IMR-90 (cell line): ENCODE measurements around the gene KCNMA1. TPM values are rescaled to one million over a fixed set of nuclear protein-coding genes. Genes with fewer than 3 reads are reported as not detected.
A peak's percentile ranks its signal among the peaks of the same experiment; 100 is the strongest.

ENCODE experiments used
- ATAC-seq: fragments of 200-7000 bp; cut with Tn5 transposase; 2 replicates; pipeline ENCODE4 v1.9.1; 2020; ENCODE audit warnings: low read depth, mild to moderate bottlenecking, moderate library complexity
- BruUV-seq: library from RNA; stranded (reverse); fragments of 400-500 nt; replicated peaks from 2 replicates; lab custom pipeline; 2021; lab: Mats Ljungman, UMichigan
- CTCF ChIA-PET: fragments of 300-600 bp; formaldehyde crosslinking; extraction: SDS; loops from one replicate; lab custom pipeline; 2021; ENCODE audit warnings: antibody characterized with exemption; lab: Yijun Ruan, JAX
- POLR2A ChIA-PET: fragments of 300-600 bp; sonication (Branson Sonifier 250); formaldehyde crosslinking; loops from one replicate; lab custom pipeline; 2022; ENCODE audit warnings: antibody characterized with exemption; ENCODE audit not compliant: unreplicated experiment; lab: Charles Lee
- DNase-seq: peaks from one replicate; pipeline ENCODE4 v3.0.0; 2013
- H2AFZ ChIP-seq: replicated peaks from 2 replicates; pipeline ENCODE3; 2013; ENCODE audit warnings: low read length, mild to moderate bottlenecking; ENCODE audit not compliant: poor library complexity
- H2AK5ac ChIP-seq: 2 replicates; pipeline ENCODE4 v1.6.1; 2013; ENCODE audit warnings: low read depth, low read length, inconsistent platforms
- H2AK9ac ChIP-seq: replicated peaks from 2 replicates; pipeline ENCODE3; 2013; ENCODE audit warnings: mild to moderate bottlenecking, low read depth, low read length, moderate library complexity; ENCODE audit not compliant: poor library complexity
- H2BK120ac ChIP-seq: 2 replicates; pipeline ENCODE4 v1.6.1; 2013; ENCODE audit warnings: low read depth, low read length, inconsistent platforms
- H2BK15ac ChIP-seq: 3 replicates; pipeline ENCODE4 v1.6.1; 2013; ENCODE audit warnings: low read depth, low read length, inconsistent platforms
- H2BK20ac ChIP-seq: 2 replicates; pipeline ENCODE4 v1.6.1; 2013; ENCODE audit warnings: low read depth, mild to moderate bottlenecking, inconsistent platforms, low read length, moderate library complexity
- H2BK5ac ChIP-seq: 2 replicates; pipeline ENCODE4 v1.6.1; 2013; ENCODE audit warnings: mild to moderate bottlenecking, low read depth, low read length, inconsistent platforms; ENCODE audit not compliant: poor library complexity, severe bottlenecking
- H3K14ac ChIP-seq: replicated peaks from 2 replicates; pipeline ENCODE4 v1.6.1; 2013; ENCODE audit warnings: low read depth, low read length, inconsistent platforms
- H3K18ac ChIP-seq: 2 replicates; pipeline ENCODE4 v1.6.1; 2013; ENCODE audit warnings: low read depth, low read length, control low read depth
- H3K23ac ChIP-seq: 2 replicates; pipeline ENCODE4 v1.6.1; 2013; ENCODE audit warnings: low read depth, low read length, inconsistent platforms
- H3K27ac ChIP-seq: 2 replicates; pipeline ENCODE4 v1.5.1; 2013; ENCODE audit warnings: mild to moderate bottlenecking, control low read depth, low read length; ENCODE audit not compliant: insufficient read depth
- H3K27me3 ChIP-seq: 2 replicates; pipeline ENCODE4 v1.6.1; 2013; ENCODE audit warnings: low read length; ENCODE audit not compliant: control insufficient read depth, insufficient read depth
- H3K36me3 ChIP-seq: 2 replicates; pipeline ENCODE4 v1.6.1; 2013; ENCODE audit warnings: low read length, mixed read lengths; ENCODE audit not compliant: control insufficient read depth, insufficient read depth
- H3K4ac ChIP-seq: 2 replicates; pipeline ENCODE4 v1.6.1; 2013; ENCODE audit warnings: low read depth, low read length, inconsistent platforms
- H3K4me1 ChIP-seq: 2 replicates; pipeline ENCODE4 v1.6.1; 2013; ENCODE audit warnings: low read length, mixed read lengths; ENCODE audit not compliant: control insufficient read depth, insufficient read depth
- H3K4me2 ChIP-seq: 2 replicates; pipeline ENCODE4 v1.6.1; 2013; ENCODE audit warnings: low read depth, mild to moderate bottlenecking, control low read depth, low read length, moderate library complexity
- H3K4me3 ChIP-seq: 2 replicates; pipeline ENCODE4 v1.5.1; 2013; ENCODE audit warnings: low read depth, mild to moderate bottlenecking, control low read depth, low read length, moderate library complexity; ENCODE audit not compliant: insufficient read depth
- H3K56ac ChIP-seq: 2 replicates; pipeline ENCODE4 v1.6.1; 2013; ENCODE audit warnings: low read length, inconsistent platforms; ENCODE audit not compliant: insufficient read depth; ENCODE audit errors: extremely low read depth
- H3K79me1 ChIP-seq, 2 experiments: 2 replicates each; pipeline ENCODE4 v1.6.1; 2013; ENCODE audit warnings: low read length in 2 of 2, inconsistent platforms in 1 of 2, low read depth in 1 of 2
- H3K9ac ChIP-seq: 2 replicates; pipeline ENCODE4 v1.6.1; 2013; ENCODE audit warnings: low read depth, low read length, control low read depth
- H3K9me1 ChIP-seq: 2 replicates; pipeline ENCODE4 v1.6.1; 2013; ENCODE audit warnings: low read length, inconsistent platforms; ENCODE audit not compliant: insufficient read depth
- H3K9me3 ChIP-seq: 2 replicates; pipeline ENCODE4 v1.6.1; 2013; ENCODE audit warnings: low read length; ENCODE audit not compliant: control insufficient read depth, insufficient read depth
- H4K20me1 ChIP-seq: 2 replicates; pipeline ENCODE4 v1.6.1; 2013; ENCODE audit warnings: low read length, inconsistent platforms; ENCODE audit not compliant: insufficient read depth
- H4K5ac ChIP-seq: 2 replicates; pipeline ENCODE4 v1.6.1; 2013; ENCODE audit warnings: mild to moderate bottlenecking, low read depth, low read length, control low read depth
- H4K8ac ChIP-seq, 2 experiments: 2 replicates each; pipeline ENCODE4 v1.6.1; 2013; ENCODE audit warnings: low read depth in 2 of 2, low read length in 2 of 2, control low read depth in 1 of 2, inconsistent platforms in 1 of 2
- H4K91ac ChIP-seq: 2 replicates; pipeline ENCODE4 v1.6.1; 2013; ENCODE audit warnings: low read depth, low read length, inconsistent platforms; ENCODE audit not compliant: insufficient read depth
- BHLHE40 ChIP-seq: fragments of 150-350 bp; IDR thresholded peaks from 2 replicates; pipeline ENCODE4 v1.6.1; 2016; ENCODE audit warnings: mild to moderate bottlenecking, low read depth, low read length
- CEBPB ChIP-seq: IDR thresholded peaks from 2 replicates; pipeline ENCODE4 v1.6.1; 2012; ENCODE audit warnings: low read depth, low read length, improper control_type of control experiment
- CHD1 ChIP-seq: IDR thresholded peaks from 2 replicates; pipeline ENCODE4 v1.6.1; 2012; ENCODE audit warnings: low read depth, low read length, improper control_type of control experiment
- FOS ChIP-seq: fragments of 150-350 bp; IDR thresholded peaks from 2 replicates; pipeline ENCODE4 v1.6.1; 2016; ENCODE audit warnings: low read depth, low read length
- MAFK ChIP-seq: IDR thresholded peaks from 2 replicates; pipeline ENCODE4 v1.6.1; 2012; ENCODE audit warnings: low read depth, low read length, improper control_type of control experiment
- MAZ ChIP-seq: IDR thresholded peaks from 2 replicates; pipeline ENCODE4 v1.6.1; 2012; ENCODE audit warnings: low read depth, mild to moderate bottlenecking, low read length, improper control_type of control experiment, moderate library complexity, borderline replicate concordance
- MXI1 ChIP-seq: IDR thresholded peaks from 2 replicates; pipeline ENCODE4 v1.6.1; 2012; ENCODE audit warnings: low read depth, mild to moderate bottlenecking, low read length, moderate library complexity, borderline replicate concordance
- NFE2L2 ChIP-seq: fragments of 150-350 bp; IDR thresholded peaks from 2 replicates; pipeline ENCODE4 v1.6.1; 2016; ENCODE audit warnings: low read depth, mild to moderate bottlenecking, low read length
- POLR2A ChIP-seq: IDR thresholded peaks from 2 replicates; pipeline ENCODE4 v1.6.1; 2012; ENCODE audit warnings: mild to moderate bottlenecking, low read depth, low read length
- RAD21 ChIP-seq: IDR thresholded peaks from 2 replicates; pipeline ENCODE4 v1.6.1; 2012; ENCODE audit warnings: low read length, improper control_type of control experiment
- RCOR1 ChIP-seq: IDR thresholded peaks from 2 replicates; pipeline ENCODE4 v1.6.1; 2012; ENCODE audit warnings: mild to moderate bottlenecking, low read length, improper control_type of control experiment; ENCODE audit not compliant: insufficient replicate concordance
- RFX5 ChIP-seq: IDR thresholded peaks from 2 replicates; pipeline ENCODE4 v1.8.0; 2012; ENCODE audit warnings: low read depth, mild to moderate bottlenecking, low read length, moderate library complexity
- SMC3 ChIP-seq: fragments of 150-350 bp; IDR thresholded peaks from 2 replicates; pipeline ENCODE4 v1.6.1; 2016; ENCODE audit warnings: low read depth, mild to moderate bottlenecking, antibody characterized with exemption, low read length, moderate library complexity
- WGBS, 2 experiments: methylation state at CpG; one replicate each; pipeline versions ENCODE4 v1.1.5 to v1.1.7; 2013; ENCODE audit warnings: missing lambda C conversion rate in 2 of 2; ENCODE audit not compliant: insufficient read length in 1 of 2; ENCODE audit errors: extremely low coverage in 2 of 2; 5-methylcytosine and 5-hydroxymethylcytosine counted together
- dilution Hi-C: fragments of 300-500 bp; cut with HindIII; formaldehyde crosslinking; loops from one replicate; pipeline ENCODE4 v1.14.3; 2018; ENCODE audit warnings: low sequenced_read_pairs; ENCODE audit not compliant: unreplicated experiment
- in situ Hi-C: fragments of 300-500 bp; cut with MboI; formaldehyde crosslinking; loops from 3 replicates; pipeline ENCODE4 v1.14.3; 2019; ENCODE audit warnings: low sequenced_read_pairs, inconsistent platforms, mixed read lengths
- intact Hi-C: fragments of 100-400 bp; cut with micrococcal nuclease; formaldehyde crosslinking; loops from 2 replicates; pipeline ENCODE4 v1.10.0; 2022
- polyA plus RNA-seq, 3 experiments: library from polyadenylated mRNA; depleted of rRNA; stranded (reverse); fragments of >200 nt; gene quantifications; 2 replicates each; pipeline ENCODE4 v1.2.3, GENCODE V29; 2012; ENCODE audit warnings: low replicate concordance in 1 of 3
- total RNA-seq: library from RNA; depleted of rRNA; stranded (reverse); fragments of >200 nt; gene quantifications from 2 replicates; pipeline ENCODE4 v1.2.3, GENCODE V29; 2012
- TF ChIP-seq, protein P1 (sequence below): conservative IDR thresholded peaks from 2 replicates; pipeline ENCODE4 v1.5.1; 2012; ENCODE audit warnings: mild to moderate bottlenecking, low read depth, low read length, improper control_type of control experiment
- TF ChIP-seq, protein P2 (sequence below): fragments of 150-350 bp; IDR thresholded peaks from 2 replicates; pipeline ENCODE4 v1.6.1; 2016; ENCODE audit warnings: low read depth, mild to moderate bottlenecking, low read length, moderate library complexity, borderline replicate concordance
- TF ChIP-seq, protein P3 (sequence below): fragments of 150-350 bp; IDR thresholded peaks from 2 replicates; pipeline ENCODE4 v1.6.1; 2017; ENCODE audit warnings: mild to moderate bottlenecking, antibody characterized with exemption, low read length, low read depth

The KCNMA1 gene
- total and polyA plus RNA-seq, 2 of the 4 experiments (the other 2 are of a cell fraction) = 25.6 to 29.6 TPM

DNA sequence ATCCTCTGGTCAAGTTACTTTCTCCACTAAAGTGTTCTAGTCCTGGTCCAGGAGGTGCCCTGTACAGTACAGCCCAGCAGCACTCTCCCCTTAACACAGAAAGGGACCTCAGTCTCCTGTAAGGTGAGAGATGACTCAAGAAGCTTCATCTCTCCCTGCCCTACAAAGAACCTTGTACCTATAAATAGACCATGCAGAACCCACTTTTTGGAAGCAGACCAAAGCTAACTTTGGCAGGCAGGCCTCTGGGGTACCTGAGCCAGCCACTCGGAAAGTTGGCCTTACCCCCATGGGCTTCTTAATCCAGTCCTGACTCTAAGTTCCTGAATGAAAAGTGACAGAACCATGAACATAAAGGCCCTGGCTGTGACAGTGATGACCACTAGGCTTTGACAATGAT is 454.8 kb downstream of the KCNMA1 start:
- dilution Hi-C loops = no loop called here

More for the DNA sequence above, 454.8 kb downstream of the KCNMA1 start:
- Histone ChIP-seq H3K4me2 (no peak overlapping the region), H4K8ac (no peak overlapping the region), H3K9ac (no peak overlapping the region), H3K27me3 (no peaks in the 10 kb centered on the region), H2BK15ac (no peak overlapping the region), H3K14ac (peak overlapping the region; percentile 15; the same call in 1 of the 2 replicates), H4K5ac (no peak overlapping the region), H2AK9ac (no peak overlapping the region), H2BK5ac (no peak overlapping the region), H2BK20ac (no peak overlapping the region), H2AK5ac (no peak overlapping the region), H3K27ac (no peak overlapping the region), H3K9me3 (no peaks in the 10 kb centered on the region), H3K4me3 (no peak overlapping the region), H3K4ac (0 out of 2 replicates have a peak overlapping the region, but pooled peaks have one; percentile 4), H3K56ac (no peak overlapping the region), H3K9me1 (peaks cover 12% of the 10 kb centered on the region; the same call in 1 of the 2 replicates), H2BK120ac (no peak overlapping the region), H4K20me1 (no peaks in the 10 kb centered on the region), H3K79me1 (0 out of 4 replicates have a peak, but pooled peaks cover 0 to 6% of the 10 kb centered on the region in 2 experiments), H3K18ac (no peak overlapping the region), H3K4me1 (peaks cover 11% of the 10 kb centered on the region), H3K36me3 (no peaks in the 10 kb centered on the region), H4K91ac (no peak overlapping the region; the same call in 1 of the 2 replicates), H3K23ac (no peak overlapping the region), H2AFZ (no peak overlapping the region)
- in situ Hi-C loops = no loop called here
- intact Hi-C loops = no loop called here
- no TSS peak for BruUV-seq
- TF ChIP-seq RAD21 (no peak), SMC3 (no peak), MXI1 (no peak), POLR2A (no peak), RFX5 (no peak), CEBPB (no peak), RCOR1 (no peak), CHD1 (no peak), BHLHE40 (no peak), MAFK (no peak), MAZ (no peak), NFE2L2 (no peak), FOS (no peak)
- TF ChIP-seq, protein P1, sequence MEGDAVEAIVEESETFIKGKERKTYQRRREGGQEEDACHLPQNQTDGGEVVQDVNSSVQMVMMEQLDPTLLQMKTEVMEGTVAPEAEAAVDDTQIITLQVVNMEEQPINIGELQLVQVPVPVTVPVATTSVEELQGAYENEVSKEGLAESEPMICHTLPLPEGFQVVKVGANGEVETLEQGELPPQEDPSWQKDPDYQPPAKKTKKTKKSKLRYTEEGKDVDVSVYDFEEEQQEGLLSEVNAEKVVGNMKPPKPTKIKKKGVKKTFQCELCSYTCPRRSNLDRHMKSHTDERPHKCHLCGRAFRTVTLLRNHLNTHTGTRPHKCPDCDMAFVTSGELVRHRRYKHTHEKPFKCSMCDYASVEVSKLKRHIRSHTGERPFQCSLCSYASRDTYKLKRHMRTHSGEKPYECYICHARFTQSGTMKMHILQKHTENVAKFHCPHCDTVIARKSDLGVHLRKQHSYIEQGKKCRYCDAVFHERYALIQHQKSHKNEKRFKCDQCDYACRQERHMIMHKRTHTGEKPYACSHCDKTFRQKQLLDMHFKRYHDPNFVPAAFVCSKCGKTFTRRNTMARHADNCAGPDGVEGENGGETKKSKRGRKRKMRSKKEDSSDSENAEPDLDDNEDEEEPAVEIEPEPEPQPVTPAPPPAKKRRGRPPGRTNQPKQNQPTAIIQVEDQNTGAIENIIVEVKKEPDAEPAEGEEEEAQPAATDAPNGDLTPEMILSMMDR = no peak
- TF ChIP-seq, protein P2, sequence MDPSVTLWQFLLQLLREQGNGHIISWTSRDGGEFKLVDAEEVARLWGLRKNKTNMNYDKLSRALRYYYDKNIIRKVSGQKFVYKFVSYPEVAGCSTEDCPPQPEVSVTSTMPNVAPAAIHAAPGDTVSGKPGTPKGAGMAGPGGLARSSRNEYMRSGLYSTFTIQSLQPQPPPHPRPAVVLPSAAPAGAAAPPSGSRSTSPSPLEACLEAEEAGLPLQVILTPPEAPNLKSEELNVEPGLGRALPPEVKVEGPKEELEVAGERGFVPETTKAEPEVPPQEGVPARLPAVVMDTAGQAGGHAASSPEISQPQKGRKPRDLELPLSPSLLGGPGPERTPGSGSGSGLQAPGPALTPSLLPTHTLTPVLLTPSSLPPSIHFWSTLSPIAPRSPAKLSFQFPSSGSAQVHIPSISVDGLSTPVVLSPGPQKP = no peak
- TF ChIP-seq, protein P3, sequence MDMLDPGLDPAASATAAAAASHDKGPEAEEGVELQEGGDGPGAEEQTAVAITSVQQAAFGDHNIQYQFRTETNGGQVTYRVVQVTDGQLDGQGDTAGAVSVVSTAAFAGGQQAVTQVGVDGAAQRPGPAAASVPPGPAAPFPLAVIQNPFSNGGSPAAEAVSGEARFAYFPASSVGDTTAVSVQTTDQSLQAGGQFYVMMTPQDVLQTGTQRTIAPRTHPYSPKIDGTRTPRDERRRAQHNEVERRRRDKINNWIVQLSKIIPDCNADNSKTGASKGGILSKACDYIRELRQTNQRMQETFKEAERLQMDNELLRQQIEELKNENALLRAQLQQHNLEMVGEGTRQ = no peak
- ChIA-PET POLR2A (no interaction called here), CTCF (no interaction called here)
- ATAC-seq (no peak), DNase-seq (no peak)
- WGBS, 2 experiments = no CpG with 5 or more reads among the region's 1 CpG
